ENCODE data around the gene CFDP1. TPM values are rescaled to one million over a fixed set of nuclear protein-coding genes. Genes with fewer than 3 reads are reported as not detected.

CFDP1 gene
- total and polyA plus RNA-seq, 2 of the 13 experiments (the other 11 are each of a cell fraction or from before 2014, with no cell fraction given) = 78.6 to 153 TPM

GRCh38 chr16:75464122-75464918, 31.0 kb upstream of the CFDP1 start, which contains the start of gene TMEM170A (continued):
- peak; percentile 83 for TF ChIP-seq ZNF407 (CRISPR knock-in tag; IDR thresholded peaks at IDR 0.05; ENCODE audit: not compliant biosample characterization)
- TF ChIP-seq ZNF777 (CRISPR knock-in tag; IDR thresholded peaks at IDR 0.05) = peak; percentile 80
- peak; percentile 91; the same call in 1 of the 2 replicates for TF ChIP-seq ZGPAT (CRISPR knock-in tag; IDR thresholded peaks at IDR 0.05)
- TF ChIP-seq SNAI1 (CRISPR knock-in tag; IDR thresholded peaks at IDR 0.05; ENCODE audit: borderline replicate concordance) = peak; percentile 56; the same call in 1 of the 2 replicates

Data from HepG2 (cell line).